H1 (cell line): ENCODE data around the gene STAMBPL1. TPM values are rescaled to one million over a fixed set of nuclear protein-coding genes. Genes with fewer than 3 reads are reported as not detected.

Experiments
- CTCF ChIA-PET: fragments of 300-600 bp; sonication (Branson Sonifier 250); formaldehyde crosslinking; loops from one replicate; lab custom pipeline; 2021; ENCODE audit not compliant: partially characterized antibody; lab: Charles Lee
- POLR2A ChIA-PET: fragments of 300-600 bp; sonication (Branson Sonifier 250); formaldehyde crosslinking; loops from one replicate; lab custom pipeline; 2021; ENCODE audit warnings: inconsistent platforms; ENCODE audit not compliant: partially characterized antibody; lab: Charles Lee
- DNase-seq, 2 experiments: peaks; one replicate each; pipeline versions ENCODE4 v3.0.0 to v3.0.0-alpha.2; 2010 to 2022; ENCODE audit warnings: low spot score in 2 of 2, low read depth in 1 of 2, mixed read lengths in 1 of 2
- FAIRE-seq: peaks from 2 replicates; lab custom pipeline; 2011; peaks lifted over from hg19 to GRCh38; lab: Jason Lieb, UNC
- H2AFZ ChIP-seq: 2 replicates; pipeline ENCODE4 v1.8.1; 2012; ENCODE audit warnings: low read length, inconsistent platforms
- H2AK5ac ChIP-seq: 2 replicates; pipeline ENCODE4 v1.6.1; 2013; ENCODE audit warnings: low read depth, low read length
- H2BK120ac ChIP-seq: replicated peaks from 2 replicates; pipeline ENCODE3; 2013; ENCODE audit warnings: low read depth, low read length, inconsistent platforms
- H2BK12ac ChIP-seq: 2 replicates; pipeline ENCODE4 v1.6.1; 2013; ENCODE audit warnings: low read depth, low read length
- H2BK15ac ChIP-seq: 2 replicates; pipeline ENCODE4 v1.6.1; 2013; ENCODE audit warnings: low read length
- H2BK20ac ChIP-seq: 2 replicates; pipeline ENCODE4 v1.6.1; 2013; ENCODE audit warnings: low read length
- H2BK5ac ChIP-seq: 2 replicates; pipeline ENCODE4 v1.6.1; 2013; ENCODE audit warnings: low read depth, low read length
- H3K14ac ChIP-seq: 2 replicates; pipeline ENCODE4 v1.6.1; 2013; ENCODE audit warnings: inconsistent platforms; ENCODE audit not compliant: insufficient read length
- H3K18ac ChIP-seq: 2 replicates; pipeline ENCODE4 v1.6.1; 2013; ENCODE audit warnings: low read length; ENCODE audit errors: extremely low read depth
- H3K23ac ChIP-seq: 2 replicates; pipeline ENCODE4 v1.6.1; 2013; ENCODE audit warnings: inconsistent platforms; ENCODE audit not compliant: insufficient read length
- H3K23me2 ChIP-seq: 2 replicates; pipeline ENCODE4 v1.6.1; 2013; ENCODE audit warnings: low read depth, low read length
- H3K27ac ChIP-seq: 2 replicates; pipeline ENCODE4 v1.6.1; 2011; ENCODE audit warnings: low read depth, low read length, inconsistent platforms
- H3K27me3 ChIP-seq, 4 experiments: replicated peaks in 1 of 4; 1 replicate in 1 of 4; 2 replicates in 3 of 4; pipeline versions ENCODE4 v1.6.1 to v1.8.1; 2011 to 2013; ENCODE audit warnings: low read length in 3 of 4, mild to moderate bottlenecking in 3 of 4, inconsistent platforms in 2 of 4, mixed read lengths in 2 of 4, moderate library complexity in 1 of 4; ENCODE audit not compliant: control insufficient read depth in 3 of 4, insufficient read depth in 3 of 4; ENCODE audit errors: extremely low read depth in 1 of 4
- H3K36me3 ChIP-seq, 4 experiments: 2 replicates each; pipeline versions ENCODE4 v1.6.1 to v1.8.1; 2011 to 2013; ENCODE audit warnings: mild to moderate bottlenecking in 4 of 4, low read length in 3 of 4, moderate library complexity in 2 of 4, control low read depth in 1 of 4, inconsistent platforms in 1 of 4; ENCODE audit not compliant: insufficient read depth in 4 of 4, control insufficient read depth in 2 of 4
- H3K4ac ChIP-seq: replicated peaks from 2 replicates; pipeline ENCODE3; 2013; ENCODE audit warnings: low read length, low read depth, mixed read lengths, inconsistent platforms; ENCODE audit not compliant: insufficient read length
- H3K4me1 ChIP-seq, 4 experiments: replicated peaks in 1 of 4; 1 replicate in 1 of 4; 2 replicates in 3 of 4; pipeline versions ENCODE4 v1.6.1 to v1.8.1; 2011 to 2013; ENCODE audit warnings: low read length in 3 of 4, inconsistent platforms in 2 of 4, mixed read lengths in 1 of 4; ENCODE audit not compliant: insufficient read depth in 4 of 4, control insufficient read depth in 3 of 4
- H3K4me2 ChIP-seq, 2 experiments: 2 replicates each; pipeline versions ENCODE4 v1.6.1 to v1.8.1; 2011 to 2013; ENCODE audit warnings: low read depth in 2 of 2, low read length in 2 of 2, control low read depth in 1 of 2, inconsistent platforms in 1 of 2, mild to moderate bottlenecking in 1 of 2; ENCODE audit not compliant: insufficient read depth in 1 of 2
- H3K4me3 ChIP-seq, 4 experiments: fragments of 200-600, 300-600 bp in 1 of 4; sonication (generic), shearing (Covaris generic), sonication (Bioruptor Twin) in 1 of 4; 2 replicates each; pipeline versions ENCODE4 v1.5.1 to v1.8.1; 2011 to 2016; ENCODE audit warnings: low read length in 4 of 4, low read depth in 3 of 4, control low read depth in 2 of 4, inconsistent platforms in 2 of 4, mild to moderate bottlenecking in 2 of 4, mixed read lengths in 1 of 4, moderate library complexity in 1 of 4; ENCODE audit not compliant: insufficient read depth in 2 of 4; ENCODE audit errors: extremely low read depth in 1 of 4
- H3K56ac ChIP-seq: replicated peaks from 2 replicates; pipeline ENCODE3; 2013; ENCODE audit warnings: low read depth, mild to moderate bottlenecking, mixed read lengths, low read length, inconsistent platforms; ENCODE audit not compliant: insufficient read length
- H3K79me1 ChIP-seq: 2 replicates; pipeline ENCODE4 v1.6.1; 2013; ENCODE audit warnings: low read depth, low read length, control low read depth
- H3K79me2 ChIP-seq, 2 experiments: 2 replicates each; pipeline versions ENCODE4 v1.6.1 to v1.8.1; 2012 to 2013; ENCODE audit warnings: low read length in 2 of 2, mild to moderate bottlenecking in 2 of 2, inconsistent platforms in 1 of 2; ENCODE audit not compliant: insufficient read depth in 2 of 2, control insufficient read depth in 1 of 2
- H3K9ac ChIP-seq, 4 experiments: replicated peaks in 1 of 4; 1 replicate in 1 of 4; 2 replicates in 3 of 4; pipeline versions ENCODE4 v1.6.1 to v1.8.1; 2011 to 2013; ENCODE audit warnings: low read depth in 3 of 4, low read length in 3 of 4, control low read depth in 2 of 4, mild to moderate bottlenecking in 2 of 4, moderate library complexity in 2 of 4, inconsistent platforms in 1 of 4; ENCODE audit errors: extremely low read depth in 1 of 4
- H3K9me3 ChIP-seq, 2 experiments: 2 replicates each; pipeline versions ENCODE4 v1.6.1 to v1.8.1; 2012 to 2013; ENCODE audit warnings: mild to moderate bottlenecking in 2 of 2, moderate library complexity in 2 of 2, control low read depth in 1 of 2, inconsistent platforms in 1 of 2, low read depth in 1 of 2, low read length in 1 of 2, mixed read lengths in 1 of 2; ENCODE audit not compliant: insufficient read depth in 2 of 2
- H4K20me1 ChIP-seq, 2 experiments: replicated peaks in 1 of 2; 2 replicates each; pipeline versions ENCODE3 to v1.8.1; 2011 to 2013; ENCODE audit warnings: inconsistent platforms in 2 of 2, low read length in 2 of 2, mild to moderate bottlenecking in 1 of 2; ENCODE audit not compliant: insufficient read depth in 2 of 2, control insufficient read depth in 1 of 2
- H4K5ac ChIP-seq: 2 replicates; pipeline ENCODE4 v1.6.1; 2013; ENCODE audit warnings: low read length, low read depth, mixed read lengths, inconsistent platforms; ENCODE audit not compliant: insufficient read length
- H4K8ac ChIP-seq: 2 replicates; pipeline ENCODE4 v1.8.0; 2013; ENCODE audit warnings: mild to moderate bottlenecking, moderate library complexity, low read length, inconsistent platforms; ENCODE audit not compliant: insufficient read depth; ENCODE audit errors: extremely low read depth
- H4K91ac ChIP-seq: replicated peaks from 2 replicates; pipeline ENCODE3; 2013; ENCODE audit warnings: low read length, mixed read lengths, inconsistent platforms; ENCODE audit not compliant: insufficient read length
- CEBPB ChIP-seq: IDR thresholded peaks from 2 replicates; pipeline ENCODE4 v1.6.1; 2012; ENCODE audit warnings: low read depth, low read length
- EGR1 ChIP-seq: IDR thresholded peaks from 2 replicates; pipeline ENCODE4 v1.6.1; 2011; ENCODE audit warnings: low read depth, low read length, borderline replicate concordance
- HDAC2 ChIP-seq, 2 experiments: fragments of 300-600 bp in 1 of 2; sonication (generic) in 1 of 2; IDR thresholded peaks; 2 replicates each; pipeline ENCODE4 v1.6.1; 2011 to 2012; ENCODE audit warnings: low read depth in 2 of 2, low read length in 2 of 2, mild to moderate bottlenecking in 2 of 2, moderate library complexity in 2 of 2, borderline replicate concordance in 1 of 2, inconsistent platforms in 1 of 2
- JUND ChIP-seq: IDR thresholded peaks from 2 replicates; pipeline ENCODE4 v1.6.1; 2011; ENCODE audit warnings: mild to moderate bottlenecking, improper control_type of control experiment, low read length
- KDM1A ChIP-seq: fragments of 200-600, 300-600 bp; sonication (generic); IDR thresholded peaks from 2 replicates; pipeline ENCODE4 v1.7.1; 2016; ENCODE audit warnings: mild to moderate bottlenecking, low read length, borderline replicate concordance
- KDM4A ChIP-seq: IDR thresholded peaks from one replicate; pipeline ENCODE4 v1.7.1; 2012; ENCODE audit warnings: low read depth, mild to moderate bottlenecking, moderate library complexity, low read length, inconsistent platforms; ENCODE audit not compliant: severe bottlenecking
- KDM5A ChIP-seq: fragments of 200-600 bp; IDR thresholded peaks from 2 replicates; pipeline ENCODE4 v1.7.1; 2012; ENCODE audit warnings: mild to moderate bottlenecking, low read length, inconsistent platforms, mixed read lengths
- POU5F1 ChIP-seq: IDR thresholded peaks from 2 replicates; pipeline ENCODE4 v1.6.1; 2011; ENCODE audit warnings: low read depth, mild to moderate bottlenecking, low read length, moderate library complexity
- RBBP5 ChIP-seq: IDR thresholded peaks from 2 replicates; pipeline ENCODE4 v1.7.1; 2012; ENCODE audit warnings: low read depth, mild to moderate bottlenecking, inconsistent platforms, low read length, moderate library complexity, borderline replicate concordance
- RFX5 ChIP-seq: IDR thresholded peaks from 2 replicates; pipeline ENCODE4 v1.6.1; 2011; ENCODE audit warnings: low read depth, low read length, improper control_type of control experiment, borderline replicate concordance
- SP4 ChIP-seq: IDR thresholded peaks from 2 replicates; pipeline ENCODE4 v1.6.1; 2012; ENCODE audit warnings: low read length, inconsistent platforms
- TEAD4 ChIP-seq: IDR thresholded peaks from 2 replicates; pipeline ENCODE4 v1.6.1; 2012; ENCODE audit warnings: low read depth, low read length, inconsistent platforms, mixed read lengths
- WGBS, 2 experiments: shearing (Covaris generic) in 1 of 2; methylation state at CpG; one replicate each; pipeline versions ENCODE4 v1.1.6 to v1.1.7; 2013 to 2015; ENCODE audit warnings: low lambda C conversion rate in 2 of 2, mixed read lengths in 2 of 2, inconsistent platforms in 1 of 2, low coverage in 1 of 2, missing lambda C conversion rate in 1 of 2; ENCODE audit not compliant: insufficient replicate concordance in 2 of 2, insufficient coverage in 1 of 2, insufficient read length in 1 of 2; ENCODE audit errors: extremely low coverage in 1 of 2, missing lambda C conversion rate in 1 of 2; 5-methylcytosine and 5-hydroxymethylcytosine counted together
- polyA plus RNA-seq, 7 experiments: library from polyadenylated mRNA; depleted of rRNA in 3 of 7; stranded (reverse) in 5 of 7; unstranded in 2 of 7; fragments of >200 nt in 5 of 7; fragments of 200-250 nt in 2 of 7; gene quantifications; 1 replicate in 5 of 7; 2 replicates in 1 of 7; 4 replicates in 1 of 7; pipeline versions ENCODE4 v1.2.1 to v1.2.3, GENCODE V29; 2011 to 2013; ENCODE audit warnings: missing spikeins in 2 of 7, mixed read lengths in 2 of 7
- total RNA-seq: library from RNA; stranded (reverse); fragmentation: NEBNext Ultra II Directional; extraction: Animal tissue kit (Norgen Biotek cat#: 25700); gene quantifications from 2 replicates; pipeline ENCODE4 v1.2.1, GENCODE V29; 2021

Gene STAMBPL1
- total and polyA plus RNA-seq, 2 of the 8 experiments (the other 6 are each of a cell fraction or from before 2014, with no cell fraction given), result 5.5 TPM

DNA sequence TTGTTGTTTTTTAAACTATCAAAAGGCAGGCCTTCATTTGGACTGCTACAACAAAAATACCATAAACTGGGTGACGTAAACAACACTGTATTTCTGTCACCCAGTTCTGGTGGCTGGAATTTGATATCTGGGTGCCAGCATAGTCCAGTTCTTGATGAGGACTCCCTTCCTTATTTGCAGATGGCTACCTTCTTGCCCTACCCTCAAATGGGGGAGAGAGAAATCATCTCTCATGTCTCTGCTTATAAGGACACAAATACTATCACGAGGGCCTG, 47.3 kb downstream of the STAMBPL1 start:
- Histone ChIP-seq H3K9me3 (no peaks in the 10 kb centered on the region), H2AK5ac (no peak overlapping the region), H2BK15ac (no peak overlapping the region), H3K4me2 (no peak overlapping the region), H3K14ac (no peak overlapping the region), H2AFZ (no peak overlapping the region), H3K79me1 (no peaks in the 10 kb centered on the region), H4K8ac (no peak overlapping the region), H3K23me2 (no peaks in the 10 kb centered on the region), H2BK5ac (no peak overlapping the region), H3K9ac (no peak overlapping the region), H3K4ac (no peak overlapping the region), H3K56ac (no peak overlapping the region), H3K79me2 (no peaks in the 10 kb centered on the region), H4K91ac (no peak overlapping the region), H3K18ac (no peak overlapping the region), H3K36me3 (no peaks in the 10 kb centered on the region), H2BK12ac (no peak overlapping the region), H3K23ac (no peak overlapping the region), H3K27me3 (no peaks in the 10 kb centered on the region), H3K27ac (no peak overlapping the region), H3K4me3 (no peak overlapping the region), H3K4me1 (peaks cover 0 to under 1% (median 0%) of the 10 kb centered on the region in 4 experiments; a peak in 1 of 7 replicates), H4K20me1 (no peaks in the 10 kb centered on the region), H4K5ac (no peak overlapping the region), H2BK120ac (no peak overlapping the region), H2BK20ac (no peak overlapping the region)
- no peak for FAIRE-seq
- no peak for DNase-seq
- TF ChIP-seq POU5F1 (no peak), CEBPB (no peak), RBBP5 (no peak), KDM5A (no peak), KDM4A (no peak), EGR1 (no peak), HDAC2 (IDR thresholded peaks at IDR 0.05; ENCODE audit: borderline replicate concordance in 1 of 2, low read depth in 2 of 2, low read length in 2 of 2) (no peak), JUND (no peak), RFX5 (no peak), TEAD4 (no peak), KDM1A (no peak), SP4 (no peak)
- ChIA-PET POLR2A (no interaction called here), CTCF (interaction anchor here (1.3 to 9.1 kb wide), 3 partner anchors 60 to 90 kb away, joined by 3 to 279 read pairs (median 4); no protein-coding TSS in a partner anchor)
- WGBS, 2 experiments, result 90% methylated on average over 2 of the region's 2 CpGs; no CpG with 5 or more reads in 1 of the 2 experiments
